ENCODE data around the gene PATL2.
"Not testable (repeated sequence)": the region's sequence is repeated elsewhere in the genome, so short reads cannot be mapped to it uniquely, and the experiment has no call there.

The PATL2 gene

GRCh38 chr15:44689318-44689717 is 21.8 kb downstream of the PATL2 start:
- not testable (repeated sequence) for DNase-seq

GRCh38 chr15:44682809-44683682 is 28.1 kb downstream of the PATL2 start:
- not testable (repeated sequence) for DNase-seq

- DNase-seq = no peak
Observed at GRCh38 chr15:44682211-44682610, 28.9 kb downstream of the PATL2 start.

- no peak for DNase-seq
Observed at GRCh38 chr15:44676676-44677075, 34.4 kb downstream of the PATL2 start.

- no peak for DNase-seq
Observed at GRCh38 chr15:44675911-44676310, 35.2 kb downstream of the PATL2 start.

- no peak for DNase-seq
Observed at GRCh38 chr15:44673639-44674038, 37.5 kb downstream of the PATL2 start.

- DNase-seq = no peak
Observed at GRCh38 chr15:44670087-44670950, 40.8 kb downstream of the PATL2 start.

- DNase-seq = no peak
Observed at GRCh38 chr15:44668921-44669320, 42.2 kb downstream of the PATL2 start.

GRCh38 chr15:44667039-44667360 is 44.1 kb downstream of the PATL2 start:
- DNase-seq = no peak

- no peak for DNase-seq
Observed at GRCh38 chr15:44666210-44667038, 44.7 kb downstream of the PATL2 start.

- DNase-seq = peak; percentile 81
Observed at GRCh38 chr15:44663410-44664308, 47.5 kb downstream of the PATL2 start, which contains the start of gene SPG11. SPG11 (minus strand) TSS chr15:44663662; CDS start chr15:44663647, 15 bp downstream.

- no peak for DNase-seq
Observed at GRCh38 chr15:44662478-44663409, 48.4 kb downstream of the PATL2 start.

- DNase-seq = no peak
Observed at GRCh38 chr15:44661576-44661975, 49.5 kb downstream of the PATL2 start.

GRCh38 chr15:44659056-44659455 is 52.1 kb downstream of the PATL2 start:
- DNase-seq = no peak

- no peak for DNase-seq
Observed at GRCh38 chr15:44657378-44657777, 53.7 kb downstream of the PATL2 start.

- DNase-seq = no peak
Observed at GRCh38 chr15:44656913-44657312, 54.2 kb downstream of the PATL2 start.

GRCh38 chr15:44656298-44656697 is 54.8 kb downstream of the PATL2 start:
- DNase-seq = no peak

- no peak for DNase-seq
Observed at GRCh38 chr15:44654858-44655257, 56.3 kb downstream of the PATL2 start.

GRCh38 chr15:44647637-44648036 is 63.5 kb downstream of the PATL2 start:
- DNase-seq = no peak

GRCh38 chr15:44647036-44647435 is 64.1 kb downstream of the PATL2 start:
- no peak for DNase-seq

- no peak for DNase-seq
Observed at GRCh38 chr15:44646460-44646859, 64.7 kb downstream of the PATL2 start.
